A673 (cell line): ENCODE measurements around the gene GALM. TPM values are rescaled to one million over a fixed set of nuclear protein-coding genes. Genes with fewer than 3 reads are reported as not detected.

Experiments
- BruUV-seq: library from RNA; stranded (reverse); fragments of 400-500 nt; replicated peaks from 2 replicates; lab custom pipeline; 2021; lab: Mats Ljungman, UMichigan
- CTCF ChIA-PET: fragments of 300-600 bp; sonication (Branson Sonifier 250); formaldehyde crosslinking; loops from one replicate; lab custom pipeline; 2022; ENCODE audit warnings: antibody characterized with exemption; lab: Charles Lee
- POLR2A ChIA-PET: fragments of 300-600 bp; sonication (Branson Sonifier 250); formaldehyde crosslinking; loops from one replicate; lab custom pipeline; 2022; ENCODE audit warnings: antibody characterized with exemption; ENCODE audit not compliant: low non-redundant PET; lab: Charles Lee
- DNase-seq: peaks from one replicate; pipeline ENCODE4 v3.0.0-alpha.2; 2015; ENCODE audit warnings: low spot score
- H3K27ac ChIP-seq: fragments of 200-600 bp; sonication (generic); 2 replicates; pipeline ENCODE4 v1.5.1; 2016; ENCODE audit warnings: mixed run types, low read depth, mild to moderate bottlenecking, mixed read lengths, antibody characterized with exemption, low read length; ENCODE audit not compliant: poor library complexity, severe bottlenecking
- H3K27me3 ChIP-seq: fragments of 200-600 bp; sonication (generic); replicated peaks from 2 replicates; pipeline ENCODE4 v1.6.1; 2017; ENCODE audit warnings: mixed run types, low read depth, mild to moderate bottlenecking, mixed read lengths, antibody characterized with exemption, low read length; ENCODE audit not compliant: insufficient read depth, poor library complexity
- H3K36me3 ChIP-seq: fragments of 200-600 bp; sonication (generic); 2 replicates; pipeline ENCODE4 v1.6.1; 2016; ENCODE audit warnings: mixed run types, mild to moderate bottlenecking, mixed read lengths, antibody characterized with exemption, low read length; ENCODE audit not compliant: insufficient read depth, poor library complexity, severe bottlenecking
- H3K4me1 ChIP-seq: fragments of 200-600 bp; sonication (generic); 2 replicates; pipeline ENCODE4 v1.6.1; 2017; ENCODE audit warnings: mixed run types, mild to moderate bottlenecking, mixed read lengths, antibody characterized with exemption, low read length; ENCODE audit not compliant: insufficient read depth, poor library complexity, severe bottlenecking
- H3K4me3 ChIP-seq: fragments of 200-600 bp; sonication (generic); 2 replicates; pipeline ENCODE4 v1.5.1; 2016; ENCODE audit warnings: low read depth, mixed run types, mild to moderate bottlenecking, mixed read lengths, low read length; ENCODE audit not compliant: poor library complexity, severe bottlenecking
- H3K9me3 ChIP-seq: fragments of 200-600 bp; sonication (generic); 2 replicates; pipeline ENCODE4 v1.6.1; 2016; ENCODE audit warnings: mixed run types, low read depth, mild to moderate bottlenecking, mixed read lengths, antibody characterized with exemption, low read length; ENCODE audit not compliant: poor library complexity, severe bottlenecking
- EZH2 ChIP-seq: fragments of 200-600 bp; sonication (generic); IDR thresholded peaks from 2 replicates; pipeline ENCODE4 v1.6.1; 2017; ENCODE audit warnings: borderline replicate concordance, low read depth, mild to moderate bottlenecking, mixed read lengths, antibody characterized with exemption, low read length; ENCODE audit not compliant: poor library complexity, severe bottlenecking
- intact Hi-C: fragments of 100-400 bp; cut with micrococcal nuclease; formaldehyde crosslinking; loops from one replicate; pipeline ENCODE4 v1.10.0; 2022; ENCODE audit not compliant: unreplicated experiment
- total RNA-seq: library from RNA; stranded (reverse); gene quantifications from 2 replicates; pipeline ENCODE4 v1.2.3, GENCODE V29; 2021
- TF ChIP-seq, protein P1 (sequence below): fragments of 300-800, 200-600 bp; sonication (generic); conservative IDR thresholded peaks from 2 replicates; pipeline ENCODE4 v1.5.1; 2017; ENCODE audit warnings: low read depth, mild to moderate bottlenecking, antibody characterized with exemption, low read length, moderate library complexity, mixed read lengths

Gene GALM
- total RNA-seq, 1 experiment from 2014 or later = 6.6 TPM

DNA sequence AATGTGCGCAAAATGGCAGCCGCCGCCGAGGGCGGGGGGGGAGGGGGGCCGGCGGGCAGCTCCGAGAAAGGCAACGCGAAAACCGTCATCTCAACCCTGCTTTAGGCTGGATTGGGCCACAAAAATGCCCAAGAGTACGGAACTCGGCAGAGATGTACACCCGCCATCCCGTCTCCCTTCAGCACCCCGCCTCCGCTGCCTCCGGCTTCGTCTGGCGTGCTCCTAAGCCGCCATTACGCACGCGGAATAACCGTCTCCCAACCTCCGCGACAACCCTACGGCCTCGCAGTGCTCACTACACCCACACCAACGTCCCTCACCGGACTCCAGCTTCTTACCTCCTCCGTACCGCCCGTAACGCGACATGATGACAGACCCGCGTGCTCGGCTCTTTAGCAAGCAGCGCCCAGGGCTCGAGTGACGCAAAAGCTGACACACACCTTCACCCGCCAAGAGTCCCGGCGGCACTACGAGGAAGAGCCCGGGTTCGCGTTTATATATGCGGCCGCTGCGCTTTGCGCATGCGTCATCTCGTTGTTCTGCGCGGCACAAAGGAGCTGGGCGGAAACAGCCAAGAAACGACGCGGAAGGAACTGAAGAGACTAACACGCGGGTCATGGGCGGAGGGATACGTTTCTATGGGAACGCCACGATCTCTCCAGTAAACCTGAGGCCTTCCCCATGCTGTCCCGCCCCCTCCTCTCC is 85.1 kb downstream of the GALM start, which contains the start of gene SRSF7:
Gene SRSF7, minus strand, starts transcription at position 471 of the 705 bp plus-strand sequence. Its CDS starts 105 bp downstream, at position 366.
- Histone ChIP-seq H3K4me1 (peaks cover 51% of the 10 kb centered on the region), H3K4me3 (peak within 1 kb of the TSS; percentile 90), H3K9me3 (no peaks in the 10 kb centered on the region), H3K27me3 (no peaks in the 10 kb centered on the region), H3K27ac (peak within 1 kb of the TSS; percentile 99), H3K36me3 (peaks cover 41% of the 10 kb centered on the region)
- peak; percentile 100 for DNase-seq
- ChIA-PET POLR2A (interaction anchor here (0.6 to 1.8 kb wide), 40 partner anchors 8 to 1424 kb away, joined by 3 to 24 read pairs (median 4); no protein-coding TSS in a partner anchor), CTCF (interaction anchor here (0.6 kb wide), 1 partner anchor 26 kb away, joined by 3 read pairs; no protein-coding TSS in a partner anchor)
- TF ChIP-seq, protein P1, sequence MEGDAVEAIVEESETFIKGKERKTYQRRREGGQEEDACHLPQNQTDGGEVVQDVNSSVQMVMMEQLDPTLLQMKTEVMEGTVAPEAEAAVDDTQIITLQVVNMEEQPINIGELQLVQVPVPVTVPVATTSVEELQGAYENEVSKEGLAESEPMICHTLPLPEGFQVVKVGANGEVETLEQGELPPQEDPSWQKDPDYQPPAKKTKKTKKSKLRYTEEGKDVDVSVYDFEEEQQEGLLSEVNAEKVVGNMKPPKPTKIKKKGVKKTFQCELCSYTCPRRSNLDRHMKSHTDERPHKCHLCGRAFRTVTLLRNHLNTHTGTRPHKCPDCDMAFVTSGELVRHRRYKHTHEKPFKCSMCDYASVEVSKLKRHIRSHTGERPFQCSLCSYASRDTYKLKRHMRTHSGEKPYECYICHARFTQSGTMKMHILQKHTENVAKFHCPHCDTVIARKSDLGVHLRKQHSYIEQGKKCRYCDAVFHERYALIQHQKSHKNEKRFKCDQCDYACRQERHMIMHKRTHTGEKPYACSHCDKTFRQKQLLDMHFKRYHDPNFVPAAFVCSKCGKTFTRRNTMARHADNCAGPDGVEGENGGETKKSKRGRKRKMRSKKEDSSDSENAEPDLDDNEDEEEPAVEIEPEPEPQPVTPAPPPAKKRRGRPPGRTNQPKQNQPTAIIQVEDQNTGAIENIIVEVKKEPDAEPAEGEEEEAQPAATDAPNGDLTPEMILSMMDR = no peak
- no peak for TF ChIP-seq EZH2
- intact Hi-C loops = no loop called here
- BruUV-seq = TSS peak; percentile 37

DNA sequence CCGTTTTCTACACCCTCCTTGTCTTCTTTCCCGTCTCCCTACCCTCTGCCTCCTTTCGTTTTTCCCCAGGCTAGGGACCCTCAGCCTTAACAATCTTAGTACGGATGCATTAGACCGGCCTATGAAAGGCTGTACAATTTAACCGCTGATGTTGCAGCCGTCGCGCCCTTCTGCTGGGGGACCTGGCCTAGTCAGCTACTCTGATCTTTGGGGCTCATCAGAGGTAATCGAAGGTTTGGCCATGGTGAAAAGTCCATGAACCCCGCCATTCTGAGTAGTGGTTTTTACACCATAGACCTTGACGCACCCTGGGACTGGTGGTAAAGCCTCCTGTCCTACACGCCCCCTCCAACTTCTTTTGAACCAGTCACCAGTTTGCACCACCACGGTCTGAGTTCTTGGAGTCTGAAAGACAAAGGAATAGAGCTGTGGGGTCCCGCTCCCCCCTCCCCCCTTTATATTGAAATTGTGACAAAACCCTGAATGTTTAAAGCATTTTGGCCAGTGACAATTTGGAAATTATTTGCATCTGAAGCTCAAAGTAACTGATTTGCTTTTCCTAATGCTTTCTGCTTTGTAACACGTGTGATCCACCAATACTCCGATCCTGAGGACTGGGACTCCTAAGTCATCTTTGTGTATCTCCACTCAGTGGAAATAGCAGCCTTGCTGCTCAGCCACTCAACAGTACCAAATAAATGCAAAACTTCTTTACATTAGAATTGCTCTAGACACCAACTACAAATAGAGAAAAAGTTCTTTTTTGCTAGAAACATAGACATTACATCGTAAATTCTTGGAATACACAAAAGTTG is 85.9 kb downstream of the GALM start:
- DNase-seq = no peak
- Histone ChIP-seq H3K4me3 (peak overlapping the region; percentile 90), H3K27ac (peak overlapping the region; percentile 99), H3K36me3 (peaks cover 33% of the 10 kb centered on the region), H3K4me1 (peaks cover 44% of the 10 kb centered on the region), H3K27me3 (no peaks in the 10 kb centered on the region), H3K9me3 (no peaks in the 10 kb centered on the region)
- intact Hi-C loops = no loop called here
- no peak for TF ChIP-seq EZH2
- TF ChIP-seq, protein P1 = no peak
- TSS peak; percentile 92 for BruUV-seq
- CTCF ChIA-PET = interaction anchor here (0.6 kb wide), 1 partner anchor 26 kb away, joined by 3 read pairs; no protein-coding TSS in a partner anchor
- POLR2A ChIA-PET = interaction anchor here (0.6 to 1.8 kb wide), 36 partner anchors 8 to 1425 kb away, joined by 3 to 24 read pairs (median 4); no protein-coding TSS in a partner anchor

DNA sequence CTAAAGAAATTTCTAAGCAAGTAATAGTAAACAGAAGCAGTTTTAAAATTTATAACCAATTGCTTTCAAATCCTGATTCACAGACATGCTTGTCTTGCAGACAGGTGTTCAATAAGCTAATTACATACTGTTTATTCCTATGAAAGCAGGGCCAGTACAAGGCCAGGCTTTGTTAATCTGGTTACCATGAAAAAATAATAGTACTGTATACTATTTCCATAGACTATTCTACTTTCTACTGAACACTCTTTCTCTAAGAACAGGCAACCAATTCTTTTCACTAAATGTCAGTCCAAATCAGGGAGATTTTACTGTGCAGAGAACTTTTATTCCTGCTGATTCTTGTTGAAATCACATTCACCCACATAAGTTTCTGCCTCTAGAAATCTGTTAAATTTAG is 88.1 kb downstream of the GALM start:
- intact Hi-C loops = no loop called here
- peaks cover 11% of the 10 kb centered on the region for H3K36me3 ChIP-seq
- H3K4me1 ChIP-seq = peaks cover 21% of the 10 kb centered on the region
- no peak overlapping the region for H3K27ac ChIP-seq
- no TSS peak for BruUV-seq
- no peak for TF ChIP-seq EZH2
- TF ChIP-seq, protein P1 = no peak
- ChIA-PET POLR2A (no interaction called here), CTCF (no interaction called here)
- H3K9me3 ChIP-seq = no peaks in the 10 kb centered on the region
- no peak overlapping the region for H3K4me3 ChIP-seq
- no peaks in the 10 kb centered on the region for H3K27me3 ChIP-seq
- DNase-seq = no peak
